Endothelial cell of hepatic sinusoid (primary cell): ENCODE measurements around the gene GGN.

Source experiments
- in situ Hi-C: cut with HindIII; loops from 2 replicates; pipeline ENCODE4 v1.10.0; 2017; ENCODE audit warnings: low sequenced_read_pairs

Gene GGN

GRCh38 chr19:38388349-38389100 is 691 bp upstream of the GGN start, which contains the start of gene SPRED3:
SPRED3 (plus strand) TSS chr19:38388697; CDS start chr19:38390303, 1,606 bp downstream.
- in situ Hi-C loops, result no loop called here

GRCh38 chr19:38386971-38387549 is 774 bp downstream of the GGN start:
- in situ Hi-C loops, result no loop called here

- in situ Hi-C loops, result no loop called here
Observed at GRCh38 chr19:38386300-38386970, 1.4 kb downstream of the GGN start.

GRCh38 chr19:38385804-38386257 is 2.0 kb downstream of the GGN start:
- in situ Hi-C loops, result no loop called here

- in situ Hi-C loops, result no loop called here
Observed at GRCh38 chr19:38385057-38385803, 2.6 kb downstream of the GGN start.

GRCh38 chr19:38384209-38385027 is 3.4 kb downstream of the GGN start:
- in situ Hi-C loops, result no loop called here

GRCh38 chr19:38383743-38384142 is 4.1 kb downstream of the GGN start:
- in situ Hi-C loops, result no loop called here

GRCh38 chr19:38383184-38383583 is 4.7 kb downstream of the GGN start:
- in situ Hi-C loops, result no loop called here

GRCh38 chr19:38381138-38381537 is 6.7 kb downstream of the GGN start:
- in situ Hi-C loops, result no loop called here

GRCh38 chr19:38378866-38379265 is 9.0 kb downstream of the GGN start:
- in situ Hi-C loops, result no loop called here

- in situ Hi-C loops, result no loop called here
Observed at GRCh38 chr19:38377052-38377451, 10.8 kb downstream of the GGN start.

- in situ Hi-C loops, result no loop called here
Observed at GRCh38 chr19:38376576-38376975, 11.3 kb downstream of the GGN start.

GRCh38 chr19:38375748-38376147 is 12.1 kb downstream of the GGN start:
- in situ Hi-C loops, result no loop called here

GRCh38 chr19:38375098-38375493 is 12.7 kb downstream of the GGN start:
- in situ Hi-C loops, result no loop called here

- in situ Hi-C loops, result no loop called here
Observed at GRCh38 chr19:38374332-38375097, 13.3 kb downstream of the GGN start, which contains the start of gene PSMD8. PSMD8 (plus strand) TSS chr19:38374571; CDS start chr19:38374602, 31 bp downstream.

- in situ Hi-C loops, result no loop called here
Observed at GRCh38 chr19:38373907-38374331, 13.9 kb downstream of the GGN start.

GRCh38 chr19:38371081-38371480 is 16.8 kb downstream of the GGN start:
- in situ Hi-C loops, result no loop called here

- in situ Hi-C loops, result no loop called here
Observed at GRCh38 chr19:38370299-38370698, 17.5 kb downstream of the GGN start.

GRCh38 chr19:38369584-38369983 is 18.2 kb downstream of the GGN start:
- in situ Hi-C loops, result no loop called here
